ENCODE results near the gene HGS.
"Not testable (repeated sequence)": the region's sequence is repeated elsewhere in the genome, so short reads cannot be mapped to it uniquely, and the experiment has no call there.

The HGS gene

DNA sequence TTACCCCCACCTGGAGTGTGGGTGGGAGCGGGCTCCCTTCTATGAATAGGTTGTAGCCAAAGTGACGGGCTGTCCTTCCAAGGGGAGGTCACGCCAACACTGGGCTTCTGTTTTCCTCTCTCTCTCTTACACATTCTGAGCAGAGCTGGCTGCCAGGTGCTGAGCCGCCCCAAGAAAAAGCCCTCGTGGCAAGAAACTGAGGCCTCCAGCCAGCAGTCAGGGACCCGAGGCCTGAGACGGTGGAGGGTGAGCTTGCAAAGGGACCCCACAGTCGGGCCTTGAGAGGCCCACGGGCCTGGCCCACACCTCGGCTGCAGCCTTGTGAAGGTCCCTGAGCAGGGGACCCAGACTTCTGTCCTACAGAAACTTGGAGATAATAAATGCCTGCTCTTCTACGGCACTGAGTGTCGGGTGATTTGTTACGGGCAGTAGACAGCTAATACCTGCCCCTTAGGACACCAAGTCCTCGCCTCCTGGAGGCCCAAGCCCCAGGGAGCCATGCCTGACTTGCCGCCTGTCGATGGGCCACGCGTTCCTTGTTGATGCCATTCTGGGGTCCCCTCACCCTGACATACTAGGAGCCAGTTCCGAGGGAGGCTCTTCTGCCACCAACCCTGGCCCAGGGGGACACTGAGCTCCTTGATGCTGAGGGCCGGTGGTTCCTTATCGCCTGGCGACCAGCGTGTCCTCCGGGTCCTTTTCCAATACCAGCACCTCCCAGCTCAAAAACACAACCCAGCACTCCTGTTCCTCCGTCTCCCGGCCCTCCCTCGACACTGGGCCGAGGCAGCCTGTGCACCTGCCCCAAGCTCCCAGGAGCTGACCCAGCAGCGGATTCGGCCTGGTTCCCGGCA lies 54.4 kb downstream of the HGS start:
- H3K4me1 Mint-ChIP-seq (ENCODE audit: low read depth): peaks cover 45% of the 10 kb centered on the region
- H3K27me3 Mint-ChIP-seq: peaks cover 37% of the 10 kb centered on the region
- H3K4me3 Mint-ChIP-seq: no peak overlapping the region
- no peaks in the 10 kb centered on the region for H3K9me3 Mint-ChIP-seq
- intact Hi-C loops (cut with micrococcal nuclease): no loop called here
- no peak overlapping the region for H3K27ac Mint-ChIP-seq
- no peaks in the 10 kb centered on the region for H3K36me3 Mint-ChIP-seq (ENCODE audit: low read depth)

DNA sequence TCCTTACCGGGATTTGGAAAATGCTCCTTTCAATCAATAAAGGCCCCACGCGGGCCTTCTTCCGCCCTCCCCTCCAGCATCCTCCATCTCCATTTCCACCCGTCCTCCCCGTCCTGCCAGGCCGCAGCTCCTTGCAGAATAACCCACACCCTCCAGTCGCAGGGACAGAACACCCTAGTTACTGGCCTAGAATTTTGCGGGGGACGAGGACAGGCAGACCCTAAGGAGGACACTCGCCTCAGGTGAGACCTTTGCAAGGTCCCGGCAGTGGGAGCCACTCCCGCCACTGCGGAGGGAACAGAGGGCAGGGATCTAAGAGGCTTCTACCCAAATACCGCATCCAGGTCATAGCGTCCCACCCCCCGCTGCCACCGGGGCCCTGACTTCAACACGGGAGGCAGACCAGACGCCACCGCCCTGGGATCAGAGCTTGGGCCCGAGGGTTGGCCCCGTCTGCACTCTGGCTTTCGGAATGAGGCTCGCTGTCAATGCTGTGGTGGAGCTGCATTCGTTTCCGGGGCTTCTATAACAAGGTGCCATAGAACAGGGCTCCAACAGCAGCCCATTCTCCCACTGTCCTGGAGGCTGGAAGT lies 55.1 kb downstream of the HGS start:
- H3K9me3 Mint-ChIP-seq: no peaks in the 10 kb centered on the region
- H3K27me3 Mint-ChIP-seq: peaks cover 29% of the 10 kb centered on the region
- H3K4me3 Mint-ChIP-seq: no peak overlapping the region
- peaks cover 39% of the 10 kb centered on the region for H3K4me1 Mint-ChIP-seq (ENCODE audit: low read depth)
- no peak overlapping the region for H3K27ac Mint-ChIP-seq
- no peaks in the 10 kb centered on the region for H3K36me3 Mint-ChIP-seq (ENCODE audit: low read depth)
- intact Hi-C loops (cut with micrococcal nuclease): no loop called here

DNA sequence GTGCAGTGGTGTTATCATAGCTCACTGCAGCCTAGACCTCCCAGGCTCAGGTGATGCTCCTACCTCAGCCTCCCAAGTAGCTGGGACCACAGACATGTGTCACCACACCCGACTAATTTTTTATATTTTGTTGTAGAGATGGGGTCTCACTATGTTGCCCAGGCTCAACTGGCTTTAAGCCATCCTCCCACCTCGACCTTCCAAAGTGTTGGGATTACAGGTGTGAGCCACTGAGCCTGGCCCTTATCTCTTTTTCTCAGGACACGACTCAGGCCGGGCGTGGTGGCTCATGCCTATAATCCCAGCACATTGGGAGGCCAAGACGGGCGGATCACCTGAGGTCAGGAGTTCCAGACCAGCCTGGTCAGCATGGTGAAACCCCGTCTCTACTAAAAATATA lies 55.8 kb downstream of the HGS start:
- H3K27ac Mint-ChIP-seq; H3K4me3 Mint-ChIP-seq; H3K36me3 Mint-ChIP-seq (ENCODE audit: low read depth); H3K9me3 Mint-ChIP-seq; intact Hi-C loops (cut with micrococcal nuclease): not testable (repeated sequence)
- H3K27me3 Mint-ChIP-seq: peaks cover 28% of the 10 kb centered on the region
- peaks cover 34% of the 10 kb centered on the region for H3K4me1 Mint-ChIP-seq (ENCODE audit: low read depth)

DNA sequence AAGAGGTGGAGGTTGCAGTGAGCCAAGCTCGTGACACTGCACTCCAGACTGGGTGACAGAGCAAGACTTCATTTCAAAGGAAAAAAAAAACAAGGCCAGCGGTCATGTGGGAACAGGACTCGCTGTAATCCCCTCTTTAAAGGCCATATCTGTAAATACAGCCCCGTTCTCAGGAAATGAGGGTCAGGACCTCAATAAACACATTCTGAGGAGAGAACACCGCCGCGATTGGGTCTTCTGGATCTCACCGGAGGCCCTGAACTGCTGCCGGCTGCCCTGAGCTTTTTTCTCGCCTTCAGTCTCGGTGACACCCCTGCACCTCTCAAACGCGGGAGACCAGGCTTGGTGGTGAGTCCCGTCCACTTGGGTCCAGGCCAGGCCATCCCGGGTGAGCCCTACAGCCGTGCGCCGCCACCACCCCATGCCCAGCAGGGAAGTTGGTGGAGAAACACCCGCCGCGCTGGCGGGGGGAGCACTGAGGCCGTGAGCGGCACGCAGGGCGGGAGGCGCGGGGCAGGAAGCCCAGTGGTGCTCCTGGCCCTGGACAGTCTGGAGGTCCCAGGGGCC lies 56.7 kb downstream of the HGS start:
- intact Hi-C loops (cut with micrococcal nuclease): no loop called here
- no peak overlapping the region for H3K27ac Mint-ChIP-seq
- peaks cover 28% of the 10 kb centered on the region for H3K27me3 Mint-ChIP-seq
- peaks cover 25% of the 10 kb centered on the region for H3K4me1 Mint-ChIP-seq (ENCODE audit: low read depth)
- H3K4me3 Mint-ChIP-seq: no peak overlapping the region
- no peaks in the 10 kb centered on the region for H3K9me3 Mint-ChIP-seq
- no peaks in the 10 kb centered on the region for H3K36me3 Mint-ChIP-seq (ENCODE audit: low read depth)

DNA sequence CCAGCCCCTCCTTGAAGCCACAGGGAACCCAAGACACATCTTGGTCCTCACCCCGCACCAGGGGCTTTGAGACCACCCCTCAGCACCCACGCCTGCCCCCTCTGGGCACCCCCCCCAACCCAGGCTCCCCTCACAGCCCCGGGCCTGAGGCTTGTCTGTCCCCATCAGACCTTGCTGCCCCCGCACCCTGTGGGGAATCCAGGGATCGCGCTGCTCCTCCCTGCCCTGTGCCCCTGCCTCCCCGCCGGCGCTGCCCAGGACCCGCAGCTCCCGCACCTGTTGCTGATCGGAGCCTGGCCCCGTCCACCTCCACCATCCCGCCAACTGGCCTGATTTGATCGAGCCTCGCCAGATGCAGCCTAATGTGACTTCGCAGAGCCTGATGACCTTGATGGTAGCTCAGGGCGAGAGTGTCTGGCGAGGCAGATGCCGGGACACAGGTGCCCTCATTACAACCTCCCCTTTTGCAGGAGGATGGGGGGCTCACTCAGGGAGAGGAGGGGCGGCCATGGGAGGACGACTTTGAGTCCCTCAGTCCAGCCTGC lies 57.3 kb downstream of the HGS start:
- Mint-ChIP-seq H3K27ac (peak overlapping the region; percentile 55), H3K27me3 (peaks cover 28% of the 10 kb centered on the region), H3K4me3 (no peak overlapping the region), H3K36me3 (ENCODE audit: low read depth) (no peaks in the 10 kb centered on the region), H3K4me1 (ENCODE audit: low read depth) (peaks cover 19% of the 10 kb centered on the region), H3K9me3 (no peaks in the 10 kb centered on the region)
- intact Hi-C loops (cut with micrococcal nuclease): no loop called here

DNA sequence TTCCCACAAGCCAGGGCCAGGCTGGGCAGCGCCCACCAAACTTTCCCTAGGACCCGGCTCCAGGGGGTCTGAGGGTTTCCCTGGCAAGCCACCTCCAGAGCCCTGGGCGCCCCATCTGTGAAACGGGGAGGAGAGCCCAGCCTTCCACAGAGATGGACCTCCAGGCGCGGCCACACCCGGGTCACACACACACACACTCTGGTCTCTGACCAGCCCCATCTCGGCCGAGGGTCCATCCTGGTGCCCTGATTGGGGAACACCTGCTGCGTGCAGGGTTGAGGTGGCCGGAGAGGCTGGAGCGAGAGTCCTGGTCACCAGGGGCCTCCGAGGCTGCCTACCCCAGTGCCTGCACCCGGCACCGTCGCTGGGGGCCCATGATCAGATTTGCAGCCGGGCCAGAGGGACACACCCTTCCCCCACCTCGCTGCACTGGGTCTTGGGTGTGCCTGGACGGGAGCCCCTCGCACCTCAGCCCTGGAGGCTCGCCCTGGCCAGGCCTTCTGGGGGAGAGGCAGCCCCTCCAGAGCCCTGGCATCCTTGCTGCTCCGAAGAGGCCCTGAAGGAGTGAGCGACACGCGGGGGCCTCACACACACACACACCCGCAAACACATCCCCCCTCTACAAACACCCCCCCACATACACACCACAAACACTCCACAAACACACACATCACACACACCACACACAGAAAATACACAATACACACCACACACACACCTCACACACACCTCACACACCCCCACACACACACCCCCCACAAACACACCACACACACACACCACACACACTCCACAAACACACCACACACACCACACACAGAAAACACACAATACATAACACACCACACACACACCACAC lies 58.0 kb downstream of the HGS start:
- H3K36me3 Mint-ChIP-seq (ENCODE audit: low read depth): no peaks in the 10 kb centered on the region
- H3K9me3 Mint-ChIP-seq: no peaks in the 10 kb centered on the region
- H3K4me3 Mint-ChIP-seq: no peak overlapping the region
- intact Hi-C loops (cut with micrococcal nuclease): no loop called here
- peaks cover 17% of the 10 kb centered on the region for H3K4me1 Mint-ChIP-seq (ENCODE audit: low read depth)
- peak overlapping the region; percentile 55 for H3K27ac Mint-ChIP-seq
- H3K27me3 Mint-ChIP-seq: peaks cover 28% of the 10 kb centered on the region

Measured in dendritic cell treated with granulocyte-macrophage colony-stimulating factor and Interleukin-4, amounts not matched to agents 40 ng/mL and 50 ng/mL, for 4 days (primary cell).